ENCODE measurements around the gene AGPAT1.
"Not testable (repeated sequence)": the region's sequence is repeated elsewhere in the genome, so short reads cannot be mapped to it uniquely, and the experiment has no call there.

AGPAT1 gene

DNA sequence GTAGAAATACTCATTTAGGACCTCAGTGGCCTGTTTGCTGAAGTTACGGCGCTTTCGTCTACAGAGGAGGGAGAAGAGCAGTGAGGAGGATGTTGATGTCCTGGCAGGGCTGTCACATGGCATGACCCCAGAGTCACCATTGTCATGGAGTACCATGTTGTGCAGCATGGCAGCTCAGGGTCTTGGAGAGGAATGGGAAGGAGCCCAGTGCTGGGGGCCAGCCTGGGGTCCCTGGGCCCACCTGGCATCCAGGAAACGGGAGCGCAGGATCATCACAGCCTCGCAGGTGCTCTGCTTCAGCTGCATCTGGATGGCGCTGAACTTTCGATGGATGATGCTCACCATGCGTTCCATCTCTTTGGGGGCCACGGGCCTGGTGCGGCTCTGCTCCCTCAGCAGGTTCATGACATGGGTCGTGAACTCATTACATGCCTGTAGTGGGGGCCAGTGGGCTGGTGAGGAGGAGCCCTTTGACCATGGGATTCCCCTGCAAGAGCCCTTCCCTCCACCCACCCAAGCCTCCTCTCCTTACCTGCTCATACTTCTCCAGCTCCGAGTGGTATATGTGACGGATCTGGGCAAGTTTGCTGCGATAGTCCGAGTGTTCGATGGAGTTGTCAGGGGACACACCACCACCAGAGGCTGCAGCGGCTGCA is 12.0 kb upstream of the AGPAT1 start:
- DNase-seq (ENCODE audit: low read depth in 2 of 3, low spot score in 2 of 3), result not testable (repeated sequence)

DNA sequence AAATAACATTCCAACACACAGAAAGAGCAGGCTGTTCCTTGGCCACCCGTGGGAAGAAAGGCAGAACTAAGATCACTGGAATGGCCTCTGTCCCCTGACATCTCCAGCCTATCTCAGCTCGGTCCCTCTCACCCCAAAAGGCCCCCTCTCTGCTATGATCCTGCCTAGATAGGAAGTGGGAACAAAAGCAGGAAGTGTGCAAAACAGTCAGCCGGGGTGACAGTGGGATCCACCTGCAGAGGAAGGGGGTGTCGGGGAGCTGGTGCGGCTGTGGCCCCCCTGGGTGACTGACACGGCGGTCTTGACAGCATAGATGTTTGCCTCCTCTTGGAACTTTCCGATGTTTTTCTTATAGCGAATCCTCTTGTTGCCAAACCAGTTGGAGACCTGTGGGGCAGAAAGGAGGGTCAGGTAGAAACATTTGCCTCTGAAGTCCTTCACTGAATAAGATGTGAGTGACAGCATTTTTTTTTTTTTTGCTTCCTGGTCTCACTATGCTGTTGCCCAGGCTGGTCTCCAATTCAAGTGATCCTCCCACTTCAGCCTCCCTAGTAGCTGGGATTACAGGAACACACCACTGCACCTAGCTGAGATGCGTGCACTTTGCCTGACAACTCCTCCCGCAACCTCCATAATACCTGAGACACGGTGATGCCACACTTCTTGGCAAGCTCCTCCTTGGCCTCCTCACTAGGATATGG is 11.3 kb upstream of the AGPAT1 start:
- no peak for DNase-seq (ENCODE audit: low read depth in 2 of 3, low spot score in 2 of 3)

GRCh38 chr6:32186151-32186840 is 10.4 kb upstream of the AGPAT1 start:
- DNase-seq (ENCODE audit: low read depth in 2 of 3, low spot score in 2 of 3), result not testable (repeated sequence)

- not testable (repeated sequence) for DNase-seq (ENCODE audit: low read depth in 2 of 3, low spot score in 2 of 3)
These were observed 9.8 kb upstream of the AGPAT1 start for GRCh38 chr6:32185681-32186131.

DNA sequence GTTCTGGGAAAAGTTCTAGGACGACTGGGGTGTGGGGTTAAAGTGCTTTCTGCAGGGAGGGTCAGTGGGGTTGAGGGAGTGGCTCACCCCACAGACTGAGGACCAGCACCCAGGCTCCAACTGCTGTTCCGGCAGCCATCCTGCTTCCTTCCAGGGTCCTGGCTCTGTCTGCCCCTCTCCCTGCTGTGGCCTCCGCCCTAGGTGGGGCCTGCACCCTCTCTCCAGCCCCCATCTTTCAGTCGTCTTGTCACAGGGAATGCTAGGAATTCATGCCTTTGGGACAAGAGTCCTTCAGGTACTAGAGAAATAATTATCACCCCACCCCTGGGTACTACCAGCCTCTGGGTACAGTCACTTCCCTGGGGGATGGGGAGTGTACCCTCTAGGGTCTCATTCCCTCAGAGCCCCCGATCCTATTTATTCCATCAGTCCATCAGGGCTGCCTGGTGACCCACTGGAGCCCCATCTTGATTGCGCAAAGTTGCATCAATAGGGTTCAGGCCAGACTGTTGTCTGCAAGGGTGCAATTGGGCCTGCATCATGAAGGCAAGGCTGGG is 8.3 kb upstream of the AGPAT1 start, which contains the start of gene AGER:
AGER (minus strand) TSS at position 170 of the 557 bp plus-strand sequence; CDS start at position 139, 31 bp downstream.
- no peak for DNase-seq (ENCODE audit: low read depth in 2 of 3, low spot score in 2 of 3)

DNA sequence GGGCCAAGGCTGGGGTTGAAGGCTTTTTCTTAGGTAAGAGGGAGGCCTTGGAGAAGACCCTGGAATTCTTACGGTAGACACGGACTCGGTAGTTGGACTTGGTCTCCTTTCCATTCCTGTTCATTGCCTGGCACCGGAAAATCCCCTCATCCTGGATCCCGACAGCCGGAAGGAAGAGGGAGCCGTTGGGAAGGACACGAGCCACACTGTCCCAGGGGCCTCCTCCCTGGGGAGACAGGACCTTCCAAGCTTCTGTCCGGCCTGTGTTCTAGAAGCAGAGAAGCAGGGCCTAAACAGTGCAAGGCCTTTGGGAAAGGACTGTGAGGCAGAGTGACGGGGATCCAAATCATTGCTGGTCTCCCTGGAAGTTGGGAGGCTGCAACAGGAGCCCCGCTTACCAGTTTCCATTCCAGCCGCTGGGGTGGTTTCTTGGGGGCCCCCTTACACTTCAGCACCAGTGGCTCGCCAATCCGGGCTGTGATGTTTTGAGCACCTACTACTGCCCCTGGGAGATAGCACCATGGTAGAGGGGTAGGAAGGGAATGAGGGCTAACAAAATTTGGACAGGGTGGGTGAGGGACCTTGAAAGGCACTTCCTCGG is 7.7 kb upstream of the AGPAT1 start:
- no peak for DNase-seq (ENCODE audit: low read depth in 2 of 3, low spot score in 2 of 3)

DNA sequence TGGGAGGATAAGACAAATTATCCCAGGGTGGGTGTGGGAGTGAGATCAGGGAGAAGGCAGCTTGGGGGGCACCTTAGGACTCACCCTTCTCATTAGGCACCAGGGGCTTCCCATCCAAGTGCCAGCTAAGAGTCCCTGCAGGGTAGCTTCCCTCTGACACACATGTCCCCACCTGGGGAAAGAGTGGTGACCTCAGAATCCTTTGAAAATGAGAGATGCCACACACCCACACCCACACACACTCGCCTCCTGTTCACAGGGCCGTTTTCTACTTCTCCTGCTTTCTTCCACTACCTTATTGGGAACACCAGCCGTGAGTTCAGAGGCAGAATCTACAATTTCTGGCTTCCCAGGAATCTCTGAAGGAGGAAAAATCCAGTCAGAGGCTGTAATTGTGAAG is 7.1 kb upstream of the AGPAT1 start:
- no peak for DNase-seq (ENCODE audit: low read depth in 2 of 3, low spot score in 2 of 3)

DNA sequence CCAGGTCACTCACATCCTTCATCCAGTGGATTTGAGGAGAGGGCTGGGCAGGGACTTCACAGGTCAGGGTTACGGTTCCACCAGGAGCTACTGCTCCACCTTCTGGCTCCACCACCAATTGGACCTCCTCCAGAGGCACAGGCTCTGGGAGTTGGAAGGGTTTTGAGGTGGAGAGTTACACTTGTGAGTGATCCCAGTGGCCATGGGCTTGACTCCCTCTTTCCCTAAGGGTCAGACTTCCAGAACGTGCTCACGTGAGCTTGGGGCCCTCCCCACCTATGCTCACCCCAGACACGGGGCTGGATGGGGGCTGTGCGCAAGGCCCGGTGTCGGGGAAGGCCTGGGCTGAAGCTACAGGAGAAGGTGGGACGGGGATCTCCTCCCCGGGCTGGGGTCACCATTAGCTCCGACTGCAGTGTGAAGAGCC is 6.7 kb upstream of the AGPAT1 start:
- DNase-seq (ENCODE audit: low read depth in 2 of 3, low spot score in 2 of 3), result no peak

GRCh38 chr6:32181915-32182529 is 6.1 kb upstream of the AGPAT1 start:
- DNase-seq (ENCODE audit: low read depth in 2 of 3, low spot score in 2 of 3), result no peak

DNA sequence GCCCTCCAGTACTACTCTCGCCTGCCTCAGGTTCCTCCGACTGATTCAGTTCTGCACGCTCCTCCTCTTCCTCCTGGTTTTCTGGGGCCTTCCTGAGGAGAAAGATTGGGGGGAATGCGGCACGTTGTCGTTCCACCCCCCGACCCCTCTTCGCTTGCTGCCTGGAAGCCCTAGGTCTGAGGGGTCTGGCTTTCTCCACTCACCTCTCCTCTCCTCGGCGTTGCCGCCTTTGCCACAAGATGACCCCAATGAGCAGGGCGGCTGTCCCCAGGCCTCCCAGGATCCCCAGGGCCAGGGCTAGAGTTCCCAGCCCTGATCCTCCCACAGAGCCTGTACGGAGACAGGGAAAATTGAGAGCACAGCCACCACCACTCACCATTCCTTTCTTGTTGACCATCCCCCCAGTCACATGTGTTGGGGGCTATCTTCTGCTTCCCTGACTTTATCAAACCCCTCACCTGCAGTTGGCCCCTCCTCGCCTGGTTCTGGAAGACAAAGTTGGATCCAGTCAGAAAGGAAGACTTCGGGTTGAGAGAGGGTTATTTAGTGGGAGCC is 5.3 kb upstream of the AGPAT1 start:
- no peak for DNase-seq (ENCODE audit: low read depth in 2 of 3, low spot score in 2 of 3)

- no peak for DNase-seq (ENCODE audit: low read depth in 2 of 3, low spot score in 2 of 3)
These were observed 4.0 kb upstream of the AGPAT1 start for GRCh38 chr6:32179766-32180405.

DNA sequence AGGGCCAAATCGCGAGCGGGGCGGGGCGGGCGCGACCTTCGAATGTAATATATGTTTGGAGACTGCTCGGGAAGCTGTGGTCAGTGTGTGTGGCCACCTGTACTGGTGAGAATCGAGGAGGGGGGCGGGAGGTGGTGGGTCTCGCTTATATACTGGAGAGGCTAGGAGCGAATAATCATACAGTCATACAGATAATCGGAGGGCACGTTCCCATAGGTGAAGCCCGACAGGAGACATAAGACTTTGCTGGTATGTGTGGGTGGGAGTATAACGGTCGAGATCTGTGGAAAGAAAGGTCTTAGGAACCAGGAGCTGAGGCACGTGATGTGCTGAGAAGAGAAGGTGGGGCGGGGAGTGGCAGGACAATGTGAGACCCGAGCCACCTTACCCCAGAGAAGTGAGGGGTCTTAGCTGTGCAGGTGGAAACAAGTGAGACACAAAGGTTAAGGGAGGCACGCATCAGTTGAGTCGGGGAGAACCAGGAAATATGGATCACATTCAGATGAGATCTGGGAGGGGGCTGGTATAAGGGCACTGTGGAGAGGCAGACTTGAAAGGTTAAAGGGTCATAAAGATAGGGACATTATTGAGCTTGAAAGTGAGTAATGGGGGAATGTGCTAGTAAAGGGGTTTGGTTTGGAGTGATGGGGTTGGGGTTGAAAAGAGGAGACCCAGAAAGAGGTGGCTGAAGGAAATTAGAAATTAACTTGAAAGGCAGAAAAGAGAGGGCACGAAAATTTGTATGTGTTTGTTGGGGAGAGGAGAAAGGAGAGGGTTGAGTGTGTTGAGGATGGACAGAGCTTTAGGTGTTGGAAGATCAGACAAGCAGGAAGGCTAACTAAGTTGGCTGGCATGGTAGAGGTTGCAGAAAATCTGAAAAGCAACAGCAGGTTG is 2.9 kb upstream of the AGPAT1 start:
- no peak for DNase-seq (ENCODE audit: low read depth in 2 of 3, low spot score in 2 of 3)

DNA sequence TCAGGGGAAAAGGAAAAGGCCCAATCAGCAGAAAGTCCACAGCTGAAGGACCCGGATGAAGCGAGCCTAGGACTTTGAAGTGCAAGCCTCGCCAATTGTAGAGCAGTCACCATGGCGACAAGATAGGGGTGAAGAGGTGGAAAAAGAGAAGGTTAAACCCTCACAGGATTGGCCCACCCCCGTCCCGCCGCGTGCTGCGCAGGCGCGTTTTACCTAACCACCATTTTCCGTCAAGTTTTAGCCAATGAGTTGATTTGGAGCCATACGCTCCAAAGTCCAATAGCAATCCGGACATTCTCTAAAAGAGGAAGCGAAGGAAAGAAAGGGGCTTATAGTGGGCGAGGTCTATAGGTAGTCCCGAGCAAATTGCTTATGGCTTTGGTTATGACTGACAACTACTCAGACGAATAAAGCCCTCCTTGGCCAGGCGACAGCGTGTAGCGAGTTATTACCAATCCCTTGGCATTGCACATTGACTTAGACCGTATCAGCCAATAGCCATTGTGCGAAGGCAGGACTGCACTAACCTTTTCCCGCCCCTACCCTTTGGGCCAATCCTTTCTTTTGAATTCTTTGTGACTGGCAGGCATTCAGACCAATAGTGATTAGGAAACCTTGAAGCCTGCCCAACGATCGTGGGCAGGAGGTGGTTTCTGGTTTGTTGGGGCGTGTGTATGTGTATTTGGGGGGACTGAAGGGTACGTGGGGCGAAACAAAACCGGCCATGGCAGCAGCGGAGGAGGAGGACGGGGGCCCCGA is 2.1 kb upstream of the AGPAT1 start, which contains the start of gene RNF5:
RNF5 (plus strand) TSS at position 618 of the 759 bp plus-strand sequence; CDS start at position 725, 107 bp downstream.
- DNase-seq (ENCODE audit: low read depth in 2 of 3, low spot score in 2 of 3), result peak; percentile 66 to 80 (median 78)

DNA sequence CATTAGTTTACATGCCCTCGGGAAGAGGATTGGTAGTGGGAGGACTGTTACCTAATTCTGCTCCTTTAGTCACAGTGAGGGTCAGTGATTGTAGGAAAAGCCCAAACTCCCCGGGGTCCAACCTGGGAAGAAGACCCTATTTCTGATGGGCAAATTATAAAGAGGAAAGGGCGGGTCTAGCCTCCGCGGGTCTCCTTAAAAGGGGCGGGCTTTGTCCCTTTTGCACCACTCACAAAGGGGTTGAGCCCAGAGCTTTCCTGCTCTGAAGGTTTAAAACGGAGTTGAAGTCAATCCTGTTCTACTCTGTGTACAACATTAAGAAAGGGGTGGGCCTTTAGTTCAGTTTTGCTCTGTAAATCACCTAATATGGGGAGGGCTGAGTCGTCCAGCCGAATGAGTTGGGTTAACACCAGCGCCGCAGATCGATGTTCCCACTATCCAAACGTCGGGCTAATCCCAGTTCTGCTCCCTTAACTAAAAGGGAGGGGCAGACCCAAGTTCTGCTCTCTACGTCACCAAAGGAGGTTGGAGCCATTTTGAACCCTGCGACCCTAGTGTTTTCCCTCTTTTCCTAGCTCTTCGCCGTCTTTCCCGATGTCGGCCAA is 1.4 kb upstream of the AGPAT1 start:
- no peak for DNase-seq (ENCODE audit: low read depth in 2 of 3, low spot score in 2 of 3)

GRCh38 chr6:32176476-32177182 is 745 bp upstream of the AGPAT1 start:
- DNase-seq (ENCODE audit: low read depth in 2 of 3, low spot score in 2 of 3), result no peak

DNA sequence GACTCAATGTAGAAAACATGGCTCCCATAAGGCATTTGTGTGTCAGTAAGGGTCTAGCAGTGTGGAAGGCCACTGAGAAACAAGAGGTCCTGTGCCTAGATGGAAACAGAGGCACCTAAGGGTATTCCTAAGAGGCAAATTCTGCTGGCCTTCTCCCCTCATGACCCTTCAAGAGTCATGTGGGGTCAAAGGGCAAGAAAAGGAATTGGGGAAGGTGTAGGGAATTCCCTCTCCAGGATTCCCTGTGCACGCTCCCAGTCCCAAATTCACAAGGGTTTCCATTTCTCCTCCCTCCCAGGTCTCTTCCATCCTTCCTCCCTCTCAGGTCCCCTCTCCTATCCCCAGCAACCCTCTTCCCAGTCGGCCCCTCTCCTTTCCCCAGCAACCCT is 568 bp downstream of the AGPAT1 start:
- DNase-seq (ENCODE audit: low read depth in 2 of 3, low spot score in 2 of 3), result no peak

GRCh38 chr6:32174416-32174815 is 1.5 kb downstream of the AGPAT1 start:
- no peak for DNase-seq (ENCODE audit: low read depth in 2 of 3, low spot score in 2 of 3)

All from activated CD8-positive, alpha-beta memory T cell treated with anti-CD3 and anti-CD28 coated beads for 48 hours (primary cell).